Measurements from ENCODE around the gene ZFP69B. TPM values are rescaled to one million over a fixed set of nuclear protein-coding genes. Genes with fewer than 3 reads are reported as not detected.

Gene ZFP69B
- total RNA-seq, 1 experiment from 2014 or later = 3.7 TPM

DNA sequence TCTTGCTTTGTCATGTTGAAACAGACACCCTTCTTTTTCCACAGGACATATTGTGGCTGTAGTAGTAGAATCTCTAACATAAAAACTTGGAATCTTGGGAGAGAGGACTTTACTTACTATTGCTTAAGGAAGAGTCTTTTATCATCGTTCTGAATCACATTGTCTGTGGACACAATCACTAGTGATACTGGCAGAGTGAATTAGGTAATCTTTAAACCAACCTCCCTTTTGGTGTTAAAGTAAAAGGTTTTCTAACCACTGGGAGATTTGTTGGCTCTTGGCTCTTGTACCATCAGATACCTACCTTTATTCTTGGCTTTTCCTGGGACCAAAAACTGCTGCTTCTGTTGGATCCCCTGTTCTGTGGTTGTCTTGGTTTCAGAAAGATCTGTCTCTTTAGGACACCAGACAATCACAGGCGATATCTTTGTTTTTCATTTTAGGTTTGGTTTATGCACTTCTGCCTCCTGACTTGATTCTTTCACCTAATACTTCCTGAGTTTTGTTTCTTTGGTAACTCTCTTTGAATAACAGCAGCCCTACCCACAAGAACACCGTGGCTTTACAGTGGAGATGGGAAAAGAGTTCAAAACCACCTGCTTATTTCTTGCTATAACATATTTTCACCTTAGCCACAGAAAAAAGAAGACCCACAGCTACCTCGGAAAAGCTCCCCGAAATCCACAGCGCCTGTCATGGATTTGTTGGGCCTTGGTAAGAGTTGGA is 36.6 kb upstream of the ZFP69B start:
- intact Hi-C loops (cut with micrococcal nuclease; ENCODE audit: unreplicated experiment) = no loop called here
- Histone ChIP-seq H3K36me3 (ENCODE audit: low read depth) (0 out of 2 replicates have a peak, but pooled peaks cover 7% of the 10 kb centered on the region), H4K20me1 (ENCODE audit: insufficient read depth) (no peaks in the 10 kb centered on the region), H3K27ac (no peak overlapping the region), H3K4me3 (no peak overlapping the region), H3K4me2 (no peak overlapping the region), H2AFZ (no peak overlapping the region), H3K9me2 (ENCODE audit: insufficient read depth) (no peaks in the 10 kb centered on the region), H3F3A (ENCODE audit: insufficient read depth, low read depth) (no peaks in the 10 kb centered on the region), H3K27me3 (ENCODE audit: insufficient read depth, low read depth) (no peaks in the 10 kb centered on the region), H3K9me3 (ENCODE audit: insufficient read depth, low read depth) (no peaks in the 10 kb centered on the region), H3K79me2 (ENCODE audit: low read depth) (no peaks in the 10 kb centered on the region), H3K4me1 (replicated peaks; ENCODE audit: insufficient read depth) (no peaks in the 10 kb centered on the region)
- POLR2A ChIA-PET (ENCODE audit: unreplicated experiment) = no interaction called here
- CTCF ChIA-PET = no interaction called here
- no peak for DNase-seq
- TF ChIP-seq EZH2 (IDR thresholded peaks at IDR 0.05; ENCODE audit: low read depth) = no peak
- no peak for TF ChIP-seq CTCF (conservative IDR thresholded peaks at IDR 0.05)
- no TSS peak for BruUV-seq (replicated peaks)

GRCh38 chr1:40414331-40414730 is 35.9 kb upstream of the ZFP69B start:
- CTCF ChIA-PET = interaction anchor here (0.6 kb wide), 1 partner anchor 69 kb away, joined by 3 read pairs; no protein-coding TSS in a partner anchor
- no peaks in the 10 kb centered on the region for H4K20me1 ChIP-seq (ENCODE audit: insufficient read depth)
- intact Hi-C loops (cut with micrococcal nuclease; ENCODE audit: unreplicated experiment) = no loop called here

DNA sequence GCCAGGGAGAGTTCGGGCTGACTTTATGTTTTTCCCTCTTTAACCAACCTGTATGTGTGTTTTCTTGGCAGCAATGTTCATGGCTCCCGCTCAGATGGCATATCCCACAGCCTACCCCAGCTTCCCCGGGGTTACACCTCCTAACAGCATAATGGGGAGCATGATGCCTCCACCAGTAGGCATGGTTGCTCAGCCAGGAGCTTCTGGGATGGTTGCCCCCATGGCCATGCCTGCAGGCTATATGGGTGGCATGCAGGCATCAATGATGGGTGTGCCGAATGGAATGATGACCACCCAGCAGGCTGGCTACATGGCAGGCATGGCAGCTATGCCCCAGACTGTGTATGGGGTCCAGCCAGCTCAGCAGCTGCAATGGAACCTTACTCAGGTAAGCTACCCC is 33.6 kb upstream of the ZFP69B start:
- TF ChIP-seq EZH2 (IDR thresholded peaks at IDR 0.05; ENCODE audit: low read depth) = no peak
- TF ChIP-seq CTCF (conservative IDR thresholded peaks at IDR 0.05) = no peak
- no TSS peak for BruUV-seq (replicated peaks)
- intact Hi-C loops (cut with micrococcal nuclease; ENCODE audit: unreplicated experiment) = no loop called here
- Histone ChIP-seq H4K20me1 (ENCODE audit: insufficient read depth) (no peaks in the 10 kb centered on the region), H3K9me2 (ENCODE audit: insufficient read depth) (no peaks in the 10 kb centered on the region), H3F3A (ENCODE audit: insufficient read depth, low read depth) (no peaks in the 10 kb centered on the region), H3K36me3 (ENCODE audit: low read depth) (peaks cover 9% of the 10 kb centered on the region; the same call in 1 of the 2 replicates), H3K4me2 (no peak overlapping the region), H3K4me3 (no peak overlapping the region), H3K79me2 (ENCODE audit: low read depth) (no peaks in the 10 kb centered on the region), H3K9me3 (ENCODE audit: insufficient read depth, low read depth) (no peaks in the 10 kb centered on the region), H3K27ac (no peak overlapping the region), H3K27me3 (ENCODE audit: insufficient read depth, low read depth) (no peaks in the 10 kb centered on the region), H2AFZ (no peak overlapping the region), H3K4me1 (replicated peaks; ENCODE audit: insufficient read depth) (no peaks in the 10 kb centered on the region)
- CTCF ChIA-PET = no interaction called here
- DNase-seq = no peak
- POLR2A ChIA-PET (ENCODE audit: unreplicated experiment) = no interaction called here

More at GRCh38 chr1:40414331-40414730, 35.9 kb upstream of the ZFP69B start:
- Histone ChIP-seq H3F3A (ENCODE audit: insufficient read depth, low read depth) (no peaks in the 10 kb centered on the region), H2AFZ (no peak overlapping the region), H3K79me2 (ENCODE audit: low read depth) (no peaks in the 10 kb centered on the region), H3K4me3 (no peak overlapping the region), H3K27me3 (ENCODE audit: insufficient read depth, low read depth) (no peaks in the 10 kb centered on the region), H3K36me3 (ENCODE audit: low read depth) (0 out of 2 replicates have a peak, but pooled peaks cover 9% of the 10 kb centered on the region), H3K9me2 (ENCODE audit: insufficient read depth) (no peaks in the 10 kb centered on the region), H3K27ac (no peak overlapping the region), H3K4me2 (no peak overlapping the region), H3K4me1 (replicated peaks; ENCODE audit: insufficient read depth) (no peaks in the 10 kb centered on the region), H3K9me3 (ENCODE audit: insufficient read depth, low read depth) (no peaks in the 10 kb centered on the region)
- DNase-seq = no peak
- TF ChIP-seq CTCF (conservative IDR thresholded peaks at IDR 0.05) = no peak
- no peak for TF ChIP-seq EZH2 (IDR thresholded peaks at IDR 0.05; ENCODE audit: low read depth)
- no TSS peak for BruUV-seq (replicated peaks)
- POLR2A ChIA-PET (ENCODE audit: unreplicated experiment) = interaction anchor here (0.6 kb wide), 1 partner anchor 279 kb away, joined by 7 read pairs; no protein-coding TSS in a partner anchor

Data from PC-9 (cell line).